ENCODE measurements around the gene TPPP2.

DNA sequence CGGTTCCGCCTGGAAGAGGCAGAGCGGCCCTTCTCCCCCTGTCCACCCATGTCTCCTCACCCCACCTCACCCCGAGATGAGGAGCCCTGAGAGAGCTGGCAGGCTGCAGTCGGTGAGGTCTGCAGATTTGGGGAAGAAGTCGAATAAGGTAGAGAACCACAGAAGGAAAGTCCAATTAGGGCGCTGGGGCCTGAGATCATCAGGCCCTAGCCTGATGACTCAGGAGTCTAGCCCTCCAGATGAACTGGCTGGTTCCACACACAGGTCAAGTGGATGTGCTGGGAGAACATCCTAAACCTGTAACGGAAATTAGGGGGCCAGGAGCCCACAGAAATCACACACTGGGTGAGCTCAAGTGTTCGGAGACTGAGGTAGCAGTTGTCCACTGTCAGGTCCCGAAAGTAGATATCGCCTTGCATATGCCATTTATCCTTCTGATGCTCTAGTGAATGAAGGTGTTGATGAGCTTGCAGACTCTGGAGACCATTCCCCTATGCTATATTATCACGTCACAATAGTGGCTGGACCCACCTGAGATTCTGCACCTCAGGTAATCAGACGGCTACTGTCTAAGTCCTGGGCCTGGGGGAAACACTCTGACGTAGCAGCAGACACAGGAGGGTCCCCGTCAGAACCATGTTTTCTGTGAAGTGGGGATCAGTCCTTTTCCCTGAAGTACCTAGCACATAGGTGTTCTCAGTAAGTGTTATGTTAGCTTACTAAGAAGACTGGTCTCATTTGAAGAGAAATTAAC, 41.1 kb upstream of the TPPP2 start:
- TF ChIP-seq, protein P1, sequence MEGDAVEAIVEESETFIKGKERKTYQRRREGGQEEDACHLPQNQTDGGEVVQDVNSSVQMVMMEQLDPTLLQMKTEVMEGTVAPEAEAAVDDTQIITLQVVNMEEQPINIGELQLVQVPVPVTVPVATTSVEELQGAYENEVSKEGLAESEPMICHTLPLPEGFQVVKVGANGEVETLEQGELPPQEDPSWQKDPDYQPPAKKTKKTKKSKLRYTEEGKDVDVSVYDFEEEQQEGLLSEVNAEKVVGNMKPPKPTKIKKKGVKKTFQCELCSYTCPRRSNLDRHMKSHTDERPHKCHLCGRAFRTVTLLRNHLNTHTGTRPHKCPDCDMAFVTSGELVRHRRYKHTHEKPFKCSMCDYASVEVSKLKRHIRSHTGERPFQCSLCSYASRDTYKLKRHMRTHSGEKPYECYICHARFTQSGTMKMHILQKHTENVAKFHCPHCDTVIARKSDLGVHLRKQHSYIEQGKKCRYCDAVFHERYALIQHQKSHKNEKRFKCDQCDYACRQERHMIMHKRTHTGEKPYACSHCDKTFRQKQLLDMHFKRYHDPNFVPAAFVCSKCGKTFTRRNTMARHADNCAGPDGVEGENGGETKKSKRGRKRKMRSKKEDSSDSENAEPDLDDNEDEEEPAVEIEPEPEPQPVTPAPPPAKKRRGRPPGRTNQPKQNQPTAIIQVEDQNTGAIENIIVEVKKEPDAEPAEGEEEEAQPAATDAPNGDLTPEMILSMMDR (conservative IDR thresholded peaks at IDR 0.05 in 1 of 2, IDR thresholded peaks at IDR 0.05 in 1 of 2; ENCODE audit: low read depth in 1 of 2, low read length in 2 of 2), result no peak
- TF ChIP-seq EZH2 (IDR thresholded peaks at IDR 0.05; ENCODE audit: low read length, missing control alignments), result no peak

Measured in fibroblast of lung (primary cell).